Neutrophil (primary cell): ENCODE measurements around the gene OR13J1.

Source experiments
- H3K27ac ChIP-seq: fragments of 200-600 bp; sonication (generic); 2 replicates; pipeline ENCODE4 v1.5.1; 2016; ENCODE audit warnings: mild to moderate bottlenecking, moderate library complexity
- H3K27me3 ChIP-seq: fragments of 200-600 bp; sonication (generic); 2 replicates; pipeline ENCODE4 v1.6.0; 2016; ENCODE audit warnings: mild to moderate bottlenecking
- H3K36me3 ChIP-seq: fragments of 200-600 bp; sonication (generic); 2 replicates; pipeline ENCODE4 v1.5.1; 2017
- H3K4me1 ChIP-seq, 2 experiments: fragments of 200-600 bp in 1 of 2; sonication (generic) in 1 of 2; 1 replicate in 1 of 2; 2 replicates in 1 of 2; pipeline versions ENCODE4 v1.5.1 to v1.6.1; 2013 to 2016; ENCODE audit warnings: low read depth in 1 of 2, low read length in 1 of 2, mild to moderate bottlenecking in 1 of 2, moderate library complexity in 1 of 2; ENCODE audit not compliant: control insufficient read depth in 1 of 2, insufficient read depth in 1 of 2
- H3K4me3 ChIP-seq, 2 experiments: fragments of 200-600 bp in 1 of 2; sonication (generic) in 1 of 2; 1 replicate in 1 of 2; 2 replicates in 1 of 2; pipeline ENCODE4 v1.5.1; 2013 to 2016; ENCODE audit warnings: low read depth in 1 of 2, low read length in 1 of 2, mild to moderate bottlenecking in 1 of 2, moderate library complexity in 1 of 2
- H3K9me3 ChIP-seq: fragments of 200-600 bp; sonication (generic); 2 replicates; pipeline ENCODE4 v1.5.1; 2016
- CTCF ChIP-seq: fragments of 200-600 bp; sonication (generic); IDR thresholded peaks from 2 replicates; pipeline ENCODE4 v1.5.1; 2016; ENCODE audit warnings: antibody characterized with exemption

OR13J1 gene

GRCh38 chr9:35870351-35870923 lies at the start of gene OR13J1:
Gene OR13J1 (minus strand): TSS chr9:35870401. CDS start chr9:35870401, 0 bp downstream.
- H3K27me3 ChIP-seq: peaks cover 92% of the 10 kb centered on the region
- H3K36me3 ChIP-seq: no peaks in the 10 kb centered on the region
- TF ChIP-seq CTCF: no peak
- no peak within 1 kb of the TSS for H3K4me3 ChIP-seq
- no peak within 1 kb of the TSS for H3K27ac ChIP-seq
- no peaks in the 10 kb centered on the region for H3K4me1 ChIP-seq
- H3K9me3 ChIP-seq: no peaks in the 10 kb centered on the region

- H3K27me3 ChIP-seq: no peaks in the 10 kb centered on the region
- no peak overlapping the region for H3K4me3 ChIP-seq
- H3K9me3 ChIP-seq: no peaks in the 10 kb centered on the region
- no peaks in the 10 kb centered on the region for H3K36me3 ChIP-seq
- H3K4me1 ChIP-seq: no peaks in the 10 kb centered on the region
- no peak for TF ChIP-seq CTCF
- H3K27ac ChIP-seq: no peak overlapping the region
Measured at GRCh38 chr9:35919212-35920008, 49.2 kb upstream of the OR13J1 start.

- Histone ChIP-seq H3K4me3 (no peak overlapping the region), H3K36me3 (no peaks in the 10 kb centered on the region), H3K9me3 (no peaks in the 10 kb centered on the region), H3K27me3 (no peaks in the 10 kb centered on the region), H3K27ac (no peak overlapping the region), H3K4me1 (no peaks in the 10 kb centered on the region)
- no peak for TF ChIP-seq CTCF
Measured at GRCh38 chr9:35918780-35919179, 48.6 kb upstream of the OR13J1 start.

GRCh38 chr9:35917261-35917660 lies 47.1 kb upstream of the OR13J1 start:
- Histone ChIP-seq H3K27ac (no peak overlapping the region), H3K9me3 (no peaks in the 10 kb centered on the region), H3K4me3 (no peak overlapping the region), H3K36me3 (no peaks in the 10 kb centered on the region), H3K27me3 (peaks cover 9% of the 10 kb centered on the region), H3K4me1 (no peaks in the 10 kb centered on the region)
- TF ChIP-seq CTCF: no peak

- H3K36me3 ChIP-seq: no peaks in the 10 kb centered on the region
- H3K27ac ChIP-seq: no peak overlapping the region
- H3K27me3 ChIP-seq: peaks cover 22% of the 10 kb centered on the region
- TF ChIP-seq CTCF: no peak
- H3K4me3 ChIP-seq: no peak overlapping the region
- no peaks in the 10 kb centered on the region for H3K4me1 ChIP-seq
- H3K9me3 ChIP-seq: no peaks in the 10 kb centered on the region
Measured at GRCh38 chr9:35915681-35916294, 45.6 kb upstream of the OR13J1 start.
